Measurements from ENCODE around the gene CPEB3.

DNA sequence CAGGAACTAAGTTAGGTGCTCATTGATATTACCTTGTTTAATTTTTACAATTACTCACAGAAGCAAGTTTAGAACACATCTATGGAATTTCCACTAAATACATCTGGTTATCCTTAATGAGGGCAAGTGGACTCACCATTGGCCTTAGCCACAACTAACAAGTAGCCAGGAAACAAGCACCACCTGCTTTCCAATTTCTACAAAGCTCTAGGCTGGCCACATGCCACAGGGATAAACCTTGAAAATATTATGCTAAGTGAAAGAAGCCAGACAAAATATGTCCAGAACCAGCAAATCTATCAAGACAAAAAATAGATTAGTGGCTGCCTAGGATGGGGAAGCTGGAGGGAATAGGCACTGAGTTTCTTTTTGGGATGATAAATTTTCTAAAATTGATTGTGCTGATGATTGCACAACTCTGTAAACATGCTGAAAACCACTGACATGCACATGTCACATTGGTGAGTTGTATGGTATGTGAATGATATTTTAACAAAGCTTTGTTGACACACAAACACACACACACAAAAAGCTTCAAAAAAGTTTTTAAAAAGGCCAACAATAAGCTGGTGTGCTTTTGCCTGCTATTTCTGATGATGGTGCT, 179.4 kb downstream of the CPEB3 start:
- TF ChIP-seq, protein P1, sequence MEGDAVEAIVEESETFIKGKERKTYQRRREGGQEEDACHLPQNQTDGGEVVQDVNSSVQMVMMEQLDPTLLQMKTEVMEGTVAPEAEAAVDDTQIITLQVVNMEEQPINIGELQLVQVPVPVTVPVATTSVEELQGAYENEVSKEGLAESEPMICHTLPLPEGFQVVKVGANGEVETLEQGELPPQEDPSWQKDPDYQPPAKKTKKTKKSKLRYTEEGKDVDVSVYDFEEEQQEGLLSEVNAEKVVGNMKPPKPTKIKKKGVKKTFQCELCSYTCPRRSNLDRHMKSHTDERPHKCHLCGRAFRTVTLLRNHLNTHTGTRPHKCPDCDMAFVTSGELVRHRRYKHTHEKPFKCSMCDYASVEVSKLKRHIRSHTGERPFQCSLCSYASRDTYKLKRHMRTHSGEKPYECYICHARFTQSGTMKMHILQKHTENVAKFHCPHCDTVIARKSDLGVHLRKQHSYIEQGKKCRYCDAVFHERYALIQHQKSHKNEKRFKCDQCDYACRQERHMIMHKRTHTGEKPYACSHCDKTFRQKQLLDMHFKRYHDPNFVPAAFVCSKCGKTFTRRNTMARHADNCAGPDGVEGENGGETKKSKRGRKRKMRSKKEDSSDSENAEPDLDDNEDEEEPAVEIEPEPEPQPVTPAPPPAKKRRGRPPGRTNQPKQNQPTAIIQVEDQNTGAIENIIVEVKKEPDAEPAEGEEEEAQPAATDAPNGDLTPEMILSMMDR (IDR thresholded peaks at IDR 0.05): no peak
- TF ChIP-seq POLR2AphosphoS5 (IDR thresholded peaks at IDR 0.05): no peak

Measured in prostate gland (tissue), 2 donors.